AG09309 (cell line): ENCODE data around the gene PRKN.

ENCODE experiments used
- DNase-seq: peaks from one replicate; pipeline ENCODE4 v3.0.0-alpha.2; 2010; ENCODE audit warnings: low read depth
- H3K4me3 ChIP-seq: 2 replicates; pipeline ENCODE4 v1.5.1; 2011; ENCODE audit warnings: mild to moderate bottlenecking, low read depth, low read length, moderate library complexity; ENCODE audit not compliant: control insufficient read depth
- CTCF ChIP-seq: IDR thresholded peaks from 2 replicates; pipeline ENCODE4 v1.5.1; 2011; ENCODE audit warnings: mild to moderate bottlenecking, low read depth, low read length, inconsistent platforms; ENCODE audit not compliant: insufficient read depth, control insufficient read depth; ENCODE audit errors: missing control alignments

Gene PRKN

GRCh38 chr6:161443848-161444247 lies 1283.7 kb downstream of the PRKN start:
- no peak overlapping the region for H3K4me3 ChIP-seq
- TF ChIP-seq CTCF, result no peak
- DNase-seq, result no peak

- no peak overlapping the region for H3K4me3 ChIP-seq
- TF ChIP-seq CTCF, result no peak
- DNase-seq, result no peak
Measured at GRCh38 chr6:161442420-161442819, 1285.1 kb downstream of the PRKN start.

- H3K4me3 ChIP-seq, result no peak overlapping the region
- no peak for DNase-seq
Measured at GRCh38 chr6:161440299-161440698, 1287.3 kb downstream of the PRKN start.

GRCh38 chr6:161439093-161439492 lies 1288.5 kb downstream of the PRKN start:
- peak; percentile 83 for DNase-seq
- TF ChIP-seq CTCF, result no peak
- no peak overlapping the region for H3K4me3 ChIP-seq

More at GRCh38 chr6:161440299-161440698, 1287.3 kb downstream of the PRKN start:
- TF ChIP-seq CTCF, result no peak

GRCh38 chr6:161438430-161439030 lies 1289.0 kb downstream of the PRKN start:
- H3K4me3 ChIP-seq, result no peak overlapping the region
- DNase-seq, result no peak
- no peak for TF ChIP-seq CTCF

- no peak for DNase-seq
- no peak overlapping the region for H3K4me3 ChIP-seq
- TF ChIP-seq CTCF, result no peak
Measured at GRCh38 chr6:161437851-161438250, 1289.7 kb downstream of the PRKN start.
